ENCODE measurements around the gene PBOV1. TPM values are rescaled to one million over a fixed set of nuclear protein-coding genes. Genes with fewer than 3 reads are reported as not detected.

The PBOV1 gene
- total and polyA plus RNA-seq, 8 donors, result 0.06 to 0.18 (median 0.11) TPM; not detected in 3

GRCh38 chr6:138176652-138177232 lies 41.5 kb downstream of the PBOV1 start:
- Histone ChIP-seq H3K36me3 (no peaks in the 10 kb centered on the region), H3K9me3 (peaks cover 3 to 23% of the 10 kb centered on the region in 2 donors), H3K27ac (no peak overlapping the region), H3K27me3 (no peaks in the 10 kb centered on the region), H3K4me1 (no peaks in the 10 kb centered on the region), H3K4me3 (no peak overlapping the region)
- no peak for TF ChIP-seq CTCF (IDR thresholded peaks at IDR 0.05)
- DNase-seq (no peak), ATAC-seq (no peak)
- intact Hi-C loops (cut with DNase I), result no loop called here

GRCh38 chr6:138175596-138175995 lies 42.7 kb downstream of the PBOV1 start:
- no peak overlapping the region for H3K27ac ChIP-seq
- intact Hi-C loops (cut with DNase I), result no loop called here
- TF ChIP-seq CTCF (IDR thresholded peaks at IDR 0.05), result no peak
- peaks cover 3 to 23% of the 10 kb centered on the region in 2 donors for H3K9me3 ChIP-seq
- H3K36me3 ChIP-seq, result no peaks in the 10 kb centered on the region
- H3K4me1 ChIP-seq, result no peaks in the 10 kb centered on the region
- DNase-seq (no peak), ATAC-seq (no peak)
- H3K27me3 ChIP-seq, result no peaks in the 10 kb centered on the region
- no peak overlapping the region for H3K4me3 ChIP-seq

Other genes with a start within 250 kb of the PBOV1 start
- 10 to 100 TPM; 31.4 to 64.9 TPM for gene PERP, start 111.1 kb downstream of the PBOV1 start, total RNA-seq
- 10 to 100 TPM; 22.7 to 28.0 (median 25.6) TPM for gene PERP, start 111.1 kb downstream of the PBOV1 start, polyA plus RNA-seq (ENCODE audit: insufficient read length in 6 of 6)
- 10 to 100 TPM; 16.9 to 22.6 TPM for gene ARFGEF3, start 56.6 kb downstream of the PBOV1 start, total RNA-seq
- gene ARFGEF3, start 56.6 kb downstream of the PBOV1 start, polyA plus RNA-seq (ENCODE audit: insufficient read length in 6 of 6), result 1 to 10 TPM; 5.8 to 9.3 (median 7.2) TPM
- not detected for gene SMIM28, start 159.4 kb upstream of the PBOV1 start, total RNA-seq
- not detected for gene SMIM28, start 159.4 kb upstream of the PBOV1 start, polyA plus RNA-seq (ENCODE audit: insufficient read length in 6 of 6)
- 10 to 100 TPM; 47.6 to 50.0 TPM for gene HEBP2, start 185.7 kb upstream of the PBOV1 start, total RNA-seq
- gene HEBP2, start 185.7 kb upstream of the PBOV1 start, polyA plus RNA-seq (ENCODE audit: insufficient read length in 6 of 6), result 10 to 100 TPM; 44.2 to 54.5 (median 51.3) TPM